Measurements from ENCODE around the gene RIOX2. TPM values are rescaled to one million over a fixed set of nuclear protein-coding genes. Genes with fewer than 3 reads are reported as not detected.

RIOX2 gene
- total and polyA plus RNA-seq, 2 of the 8 experiments (the other 6 are each of a cell fraction or from before 2014, with no cell fraction given): 3.8 to 16.4 TPM

DNA sequence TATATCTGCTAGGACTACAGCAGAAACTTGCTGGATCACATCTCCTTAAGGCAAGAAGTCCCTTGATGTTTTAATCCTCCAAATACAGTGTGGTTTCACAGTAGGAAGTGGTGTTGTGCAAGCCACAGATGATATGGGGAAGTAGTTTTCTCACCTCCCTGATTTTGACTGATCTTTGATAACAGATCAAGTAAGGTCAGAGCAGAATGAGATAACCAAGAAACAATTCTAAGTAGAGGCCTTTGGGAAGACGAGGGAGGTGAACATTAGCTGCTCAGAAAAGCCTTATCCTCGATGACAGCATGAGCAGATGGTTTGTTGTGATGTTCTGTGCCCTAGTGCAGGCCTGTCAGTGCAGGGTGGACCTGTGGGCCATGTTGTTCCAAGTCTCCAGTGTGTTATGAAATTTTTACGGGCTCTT, 61.3 kb downstream of the RIOX2 start:
- CTCF ChIA-PET (ENCODE audit: partially characterized antibody): interaction anchor here (1.1 to 1.3 kb wide), 2 partner anchors 47 to 57 kb away, joined by 3 read pairs; no protein-coding TSS in a partner anchor
- no peak overlapping the region for H3K27ac ChIP-seq (ENCODE audit: low read depth, low read length)
- H3K79me1 ChIP-seq (ENCODE audit: low read depth, low read length): no peaks in the 10 kb centered on the region
- peak overlapping the region; percentile 86; the same call in 1 of the 2 replicates for H2BK5ac ChIP-seq (ENCODE audit: low read depth, low read length)
- H2BK20ac ChIP-seq (ENCODE audit: low read length): 0 out of 2 replicates have a peak overlapping the region, but pooled peaks have one; percentile 9
- FAIRE-seq (no peak), DNase-seq (ENCODE audit: low read depth in 1 of 2, low spot score in 2 of 2) (no peak)
- H4K20me1 ChIP-seq (replicated peaks in 1 of 2; ENCODE audit: control insufficient read depth in 1 of 2, insufficient read depth in 2 of 2, low read length in 2 of 2): no peaks in the 10 kb centered on the region
- POLR2A ChIA-PET (ENCODE audit: partially characterized antibody): interaction anchor here (1.3 kb wide), 1 partner anchor 22 kb away, joined by 3 read pairs; no protein-coding TSS in a partner anchor
- H3K79me2 ChIP-seq (ENCODE audit: control insufficient read depth in 1 of 2, insufficient read depth in 2 of 2, low read length in 2 of 2): no peaks in the 10 kb centered on the region
- H3K9ac ChIP-seq (replicated peaks in 1 of 4; ENCODE audit: extremely low read depth in 1 of 4, low read depth in 3 of 4, low read length in 3 of 4): no peak overlapping the region
- H3K14ac ChIP-seq (ENCODE audit: insufficient read length): no peak overlapping the region
- H3K18ac ChIP-seq (ENCODE audit: extremely low read depth, low read length): no peak overlapping the region
- no peak overlapping the region for H3K23ac ChIP-seq (ENCODE audit: insufficient read length)
- no peak overlapping the region for H3K4me3 ChIP-seq (ENCODE audit: extremely low read depth in 1 of 4, insufficient read depth in 2 of 4, low read depth in 3 of 4, low read length in 4 of 4)
- H4K91ac ChIP-seq (replicated peaks; ENCODE audit: insufficient read length, low read length): peak overlapping the region; percentile 61
- TF ChIP-seq CEBPB (IDR thresholded peaks at IDR 0.05; ENCODE audit: low read depth, low read length) (0 out of 2 replicates have a peak, but pooled peaks have one; percentile 2), ZNF274 (IDR thresholded peaks at IDR 0.05; ENCODE audit: borderline replicate concordance, extremely low read depth, low read length) (no peak), SRF (IDR thresholded peaks at IDR 0.05; ENCODE audit: low read depth, low read length) (no peak)
- peaks cover 0 to 3% (median 0%) of the 10 kb centered on the region in 4 experiments; a peak in 1 of 7 replicates for H3K4me1 ChIP-seq (replicated peaks in 1 of 4; ENCODE audit: control insufficient read depth in 3 of 4, insufficient read depth in 4 of 4, low read length in 3 of 4)
- no peaks in the 10 kb centered on the region for H3K23me2 ChIP-seq (ENCODE audit: low read depth, low read length)
- H3K4me2 ChIP-seq (ENCODE audit: insufficient read depth in 1 of 2, low read depth in 2 of 2, low read length in 2 of 2): 0 out of 4 replicates have a peak overlapping the region, but pooled peaks of 1 of the 2 experiments have one; percentile 11
- H4K8ac ChIP-seq (ENCODE audit: extremely low read depth, insufficient read depth, low read length): no peak overlapping the region
- H2AK5ac ChIP-seq (ENCODE audit: low read depth, low read length): no peak overlapping the region
- no peak overlapping the region for H2AFZ ChIP-seq (ENCODE audit: low read length)
- no peaks in the 10 kb centered on the region for H3K9me3 ChIP-seq (ENCODE audit: insufficient read depth in 2 of 2, low read depth in 1 of 2, low read length in 1 of 2)
- 97% methylated on average over 3 of the region's 3 CpGs; no CpG with 5 or more reads in 1 of the 2 experiments for WGBS, 2 experiments (ENCODE audit: extremely low coverage in 1 of 2, insufficient coverage in 1 of 2, insufficient read length in 1 of 2, insufficient replicate concordance in 2 of 2, low coverage in 1 of 2, low lambda C conversion rate in 2 of 2, missing lambda C conversion rate in 1 of 2)
- no peak overlapping the region for H3K56ac ChIP-seq (replicated peaks; ENCODE audit: insufficient read length, low read depth, low read length)
- H2BK15ac ChIP-seq (ENCODE audit: low read length): 0 out of 2 replicates have a peak overlapping the region, but pooled peaks have one; percentile 29
- H2BK12ac ChIP-seq (ENCODE audit: low read depth, low read length): peak overlapping the region; percentile 82
- H2BK120ac ChIP-seq (replicated peaks; ENCODE audit: low read depth, low read length): no peak overlapping the region
- no peak overlapping the region for H3K4ac ChIP-seq (replicated peaks; ENCODE audit: insufficient read length, low read depth, low read length)
- no peak overlapping the region for H4K5ac ChIP-seq (ENCODE audit: insufficient read length, low read depth, low read length)
- H3K27me3 ChIP-seq (replicated peaks in 1 of 4; ENCODE audit: control insufficient read depth in 3 of 4, extremely low read depth in 1 of 4, insufficient read depth in 3 of 4, low read length in 3 of 4): no peaks in the 10 kb centered on the region
- no peaks in the 10 kb centered on the region; a peak in 1 of 8 replicates for H3K36me3 ChIP-seq (ENCODE audit: control insufficient read depth in 2 of 4, insufficient read depth in 4 of 4, low read length in 3 of 4)
